Liver (tissue), 3 donors: ENCODE measurements around the gene ITLN2.

ENCODE experiments used
- FOXA1 ChIP-seq: IDR thresholded peaks from 2 replicates; pipeline ENCODE4 v1.6.1; 2016; ENCODE audit warnings: antibody characterized with exemption
- GABPA ChIP-seq, 2 donors: IDR thresholded peaks in 1 of 2; conservative IDR thresholded peaks in 1 of 2; 2 replicates each; pipeline ENCODE4 v1.6.1; 2016; ENCODE audit warnings: antibody characterized with exemption in 2 of 2, mild to moderate bottlenecking in 1 of 2, moderate library complexity in 1 of 2
- HNF4A ChIP-seq, 2 donors: conservative IDR thresholded peaks; 2 replicates each; pipeline ENCODE4 v1.6.1; 2016; ENCODE audit warnings: antibody characterized with exemption in 2 of 2, mild to moderate bottlenecking in 2 of 2
- HNF4G ChIP-seq: IDR thresholded peaks from 2 replicates; pipeline ENCODE4 v1.6.1; 2016; ENCODE audit warnings: antibody characterized with exemption
- JUND ChIP-seq, 2 donors: IDR thresholded peaks; 2 replicates each; pipeline ENCODE4 v1.6.1; 2016; ENCODE audit warnings: antibody characterized with exemption in 2 of 2
- RAD21 ChIP-seq, 2 donors: IDR thresholded peaks; 2 replicates each; pipeline ENCODE4 v1.6.1; 2016; ENCODE audit warnings: antibody characterized with exemption in 2 of 2, mild to moderate bottlenecking in 2 of 2
- SP1 ChIP-seq: IDR thresholded peaks from 2 replicates; pipeline ENCODE4 v1.6.1; 2018; ENCODE audit warnings: antibody characterized with exemption, mild to moderate bottlenecking
- TAF1 ChIP-seq: conservative IDR thresholded peaks from 2 replicates; pipeline ENCODE4 v1.6.1; 2016; ENCODE audit warnings: antibody characterized with exemption, mild to moderate bottlenecking
- YY1 ChIP-seq: IDR thresholded peaks from 2 replicates; pipeline ENCODE4 v1.6.1; 2016; ENCODE audit warnings: antibody characterized with exemption, mild to moderate bottlenecking
- TF ChIP-seq, protein P1 (sequence below): IDR thresholded peaks from 2 replicates; pipeline ENCODE4 v1.6.1; 2016; ENCODE audit warnings: antibody characterized with exemption, mild to moderate bottlenecking
- TF ChIP-seq, protein P2 (sequence below): fragments of 150-350 bp; IDR thresholded peaks from 2 replicates; pipeline ENCODE4 v1.5.1; 2017; ENCODE audit warnings: improper control_type of control experiment, low read depth, low read length; ENCODE audit not compliant: missing input control
- TF ChIP-seq, protein P3 (sequence below): IDR thresholded peaks from 2 replicates; pipeline ENCODE4 v1.6.1; 2016; ENCODE audit warnings: antibody characterized with exemption
- TF ChIP-seq, protein P4 (sequence below): IDR thresholded peaks from 2 replicates; pipeline ENCODE4 v1.6.1; 2016; ENCODE audit warnings: antibody characterized with exemption
- TF ChIP-seq, protein P5 (sequence below): IDR thresholded peaks from 2 replicates; pipeline ENCODE4 v1.6.1; 2016; ENCODE audit warnings: antibody characterized with exemption
- donor health status: healthy.
- donor health status: healthy.

DNA sequence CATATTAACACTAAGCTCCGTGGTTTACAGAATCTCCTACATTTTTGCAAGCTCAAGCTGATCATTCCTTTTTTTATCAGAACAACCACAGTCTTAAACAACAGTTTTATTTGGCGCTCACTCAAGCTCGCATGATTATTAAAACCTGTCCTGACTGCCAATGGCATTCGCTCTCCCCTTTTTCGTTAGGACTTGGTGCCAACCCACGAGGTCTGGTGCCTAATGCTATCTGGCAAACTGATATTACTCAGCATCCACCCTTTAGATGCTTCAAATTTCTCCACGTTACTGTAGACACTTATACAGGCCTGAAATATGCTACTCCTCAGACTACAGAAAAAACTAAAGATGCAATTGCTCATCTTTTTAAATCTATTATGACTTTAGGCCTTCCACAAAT is 46.6 kb downstream of the ITLN2 start:
- no peak for TF ChIP-seq TAF1
- TF ChIP-seq, protein P1, sequence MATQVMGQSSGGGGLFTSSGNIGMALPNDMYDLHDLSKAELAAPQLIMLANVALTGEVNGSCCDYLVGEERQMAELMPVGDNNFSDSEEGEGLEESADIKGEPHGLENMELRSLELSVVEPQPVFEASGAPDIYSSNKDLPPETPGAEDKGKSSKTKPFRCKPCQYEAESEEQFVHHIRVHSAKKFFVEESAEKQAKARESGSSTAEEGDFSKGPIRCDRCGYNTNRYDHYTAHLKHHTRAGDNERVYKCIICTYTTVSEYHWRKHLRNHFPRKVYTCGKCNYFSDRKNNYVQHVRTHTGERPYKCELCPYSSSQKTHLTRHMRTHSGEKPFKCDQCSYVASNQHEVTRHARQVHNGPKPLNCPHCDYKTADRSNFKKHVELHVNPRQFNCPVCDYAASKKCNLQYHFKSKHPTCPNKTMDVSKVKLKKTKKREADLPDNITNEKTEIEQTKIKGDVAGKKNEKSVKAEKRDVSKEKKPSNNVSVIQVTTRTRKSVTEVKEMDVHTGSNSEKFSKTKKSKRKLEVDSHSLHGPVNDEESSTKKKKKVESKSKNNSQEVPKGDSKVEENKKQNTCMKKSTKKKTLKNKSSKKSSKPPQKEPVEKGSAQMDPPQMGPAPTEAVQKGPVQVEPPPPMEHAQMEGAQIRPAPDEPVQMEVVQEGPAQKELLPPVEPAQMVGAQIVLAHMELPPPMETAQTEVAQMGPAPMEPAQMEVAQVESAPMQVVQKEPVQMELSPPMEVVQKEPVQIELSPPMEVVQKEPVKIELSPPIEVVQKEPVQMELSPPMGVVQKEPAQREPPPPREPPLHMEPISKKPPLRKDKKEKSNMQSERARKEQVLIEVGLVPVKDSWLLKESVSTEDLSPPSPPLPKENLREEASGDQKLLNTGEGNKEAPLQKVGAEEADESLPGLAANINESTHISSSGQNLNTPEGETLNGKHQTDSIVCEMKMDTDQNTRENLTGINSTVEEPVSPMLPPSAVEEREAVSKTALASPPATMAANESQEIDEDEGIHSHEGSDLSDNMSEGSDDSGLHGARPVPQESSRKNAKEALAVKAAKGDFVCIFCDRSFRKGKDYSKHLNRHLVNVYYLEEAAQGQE, result no peak
- no peak for TF ChIP-seq HNF4G
- TF ChIP-seq, protein P2, sequence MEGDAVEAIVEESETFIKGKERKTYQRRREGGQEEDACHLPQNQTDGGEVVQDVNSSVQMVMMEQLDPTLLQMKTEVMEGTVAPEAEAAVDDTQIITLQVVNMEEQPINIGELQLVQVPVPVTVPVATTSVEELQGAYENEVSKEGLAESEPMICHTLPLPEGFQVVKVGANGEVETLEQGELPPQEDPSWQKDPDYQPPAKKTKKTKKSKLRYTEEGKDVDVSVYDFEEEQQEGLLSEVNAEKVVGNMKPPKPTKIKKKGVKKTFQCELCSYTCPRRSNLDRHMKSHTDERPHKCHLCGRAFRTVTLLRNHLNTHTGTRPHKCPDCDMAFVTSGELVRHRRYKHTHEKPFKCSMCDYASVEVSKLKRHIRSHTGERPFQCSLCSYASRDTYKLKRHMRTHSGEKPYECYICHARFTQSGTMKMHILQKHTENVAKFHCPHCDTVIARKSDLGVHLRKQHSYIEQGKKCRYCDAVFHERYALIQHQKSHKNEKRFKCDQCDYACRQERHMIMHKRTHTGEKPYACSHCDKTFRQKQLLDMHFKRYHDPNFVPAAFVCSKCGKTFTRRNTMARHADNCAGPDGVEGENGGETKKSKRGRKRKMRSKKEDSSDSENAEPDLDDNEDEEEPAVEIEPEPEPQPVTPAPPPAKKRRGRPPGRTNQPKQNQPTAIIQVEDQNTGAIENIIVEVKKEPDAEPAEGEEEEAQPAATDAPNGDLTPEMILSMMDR, result no peak
- TF ChIP-seq, protein P3, sequence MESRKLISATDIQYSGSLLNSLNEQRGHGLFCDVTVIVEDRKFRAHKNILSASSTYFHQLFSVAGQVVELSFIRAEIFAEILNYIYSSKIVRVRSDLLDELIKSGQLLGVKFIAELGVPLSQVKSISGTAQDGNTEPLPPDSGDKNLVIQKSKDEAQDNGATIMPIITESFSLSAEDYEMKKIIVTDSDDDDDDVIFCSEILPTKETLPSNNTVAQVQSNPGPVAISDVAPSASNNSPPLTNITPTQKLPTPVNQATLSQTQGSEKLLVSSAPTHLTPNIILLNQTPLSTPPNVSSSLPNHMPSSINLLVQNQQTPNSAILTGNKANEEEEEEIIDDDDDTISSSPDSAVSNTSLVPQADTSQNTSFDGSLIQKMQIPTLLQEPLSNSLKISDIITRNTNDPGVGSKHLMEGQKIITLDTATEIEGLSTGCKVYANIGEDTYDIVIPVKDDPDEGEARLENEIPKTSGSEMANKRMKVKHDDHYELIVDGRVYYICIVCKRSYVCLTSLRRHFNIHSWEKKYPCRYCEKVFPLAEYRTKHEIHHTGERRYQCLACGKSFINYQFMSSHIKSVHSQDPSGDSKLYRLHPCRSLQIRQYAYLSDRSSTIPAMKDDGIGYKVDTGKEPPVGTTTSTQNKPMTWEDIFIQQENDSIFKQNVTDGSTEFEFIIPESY, result no peak
- TF ChIP-seq, protein P4, sequence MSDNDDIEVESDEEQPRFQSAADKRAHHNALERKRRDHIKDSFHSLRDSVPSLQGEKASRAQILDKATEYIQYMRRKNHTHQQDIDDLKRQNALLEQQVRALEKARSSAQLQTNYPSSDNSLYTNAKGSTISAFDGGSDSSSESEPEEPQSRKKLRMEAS, result no peak
- TF ChIP-seq, protein P5, sequence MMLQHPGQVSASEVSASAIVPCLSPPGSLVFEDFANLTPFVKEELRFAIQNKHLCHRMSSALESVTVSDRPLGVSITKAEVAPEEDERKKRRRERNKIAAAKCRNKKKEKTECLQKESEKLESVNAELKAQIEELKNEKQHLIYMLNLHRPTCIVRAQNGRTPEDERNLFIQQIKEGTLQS, result no peak
- TF ChIP-seq FOXA1, result no peak
- no peak for TF ChIP-seq RAD21 (IDR thresholded peaks at IDR 0.05)
- TF ChIP-seq JUND (IDR thresholded peaks at IDR 0.05), result no peak
- no peak for TF ChIP-seq GABPA (IDR thresholded peaks at IDR 0.05 in 1 of 2, conservative IDR thresholded peaks at IDR 0.05 in 1 of 2)
- TF ChIP-seq SP1, result no peak
- no peak for TF ChIP-seq YY1
- TF ChIP-seq HNF4A (conservative IDR thresholded peaks at IDR 0.05), result no peak
